OCI-LY1 (cell line): Measurements from ENCODE around the gene HTT.

ENCODE experiments used
- H2AFZ ChIP-seq: fragments of 200-600 bp; sonication (generic), shearing (Covaris generic); 2 replicates; pipeline ENCODE4 v1.6.0; 2014; ENCODE audit warnings: antibody characterized with exemption, mild to moderate bottlenecking, low read length
- H3F3A ChIP-seq: fragments of 200-600 bp; sonication (generic), shearing (Covaris generic); 2 replicates; pipeline ENCODE4 v1.6.0; 2014; ENCODE audit warnings: mild to moderate bottlenecking, antibody characterized with exemption, low read length, moderate library complexity; ENCODE audit not compliant: insufficient read depth
- H3K27ac ChIP-seq: fragments of 200-600 bp; sonication (generic); 2 replicates; pipeline ENCODE4 v1.5.1; 2014; ENCODE audit warnings: low read length, mixed run types, mild to moderate bottlenecking, low read depth; ENCODE audit not compliant: poor library complexity, severe bottlenecking
- H3K27me3 ChIP-seq: fragments of 200-600 bp; sonication (generic); 2 replicates; pipeline ENCODE4 v1.6.0; 2014; ENCODE audit warnings: antibody characterized with exemption, mild to moderate bottlenecking, low read length, moderate library complexity; ENCODE audit not compliant: insufficient read depth
- H3K36me3 ChIP-seq: fragments of 200-600 bp; sonication (generic); 2 replicates; pipeline ENCODE4 v1.6.1; 2014; ENCODE audit warnings: mild to moderate bottlenecking, antibody characterized with exemption, low read length, moderate library complexity, mixed read lengths; ENCODE audit not compliant: insufficient read depth
- H3K4me1 ChIP-seq: fragments of 200-600 bp; sonication (generic); 2 replicates; pipeline ENCODE4 v1.5.1; 2014; ENCODE audit warnings: mild to moderate bottlenecking, low read length, moderate library complexity; ENCODE audit not compliant: insufficient read depth, severe bottlenecking
- H3K4me2 ChIP-seq: fragments of 200-600 bp; sonication (generic), shearing (Covaris generic); 2 replicates; pipeline ENCODE4 v1.6.1; 2014; ENCODE audit warnings: low read length
- H3K4me3 ChIP-seq: fragments of 200-600 bp; sonication (generic); 2 replicates; pipeline ENCODE4 v1.5.1; 2014; ENCODE audit warnings: low read length, low read depth, mild to moderate bottlenecking, mixed read lengths; ENCODE audit not compliant: poor library complexity, severe bottlenecking
- H3K79me2 ChIP-seq: fragments of 200-600 bp; shearing (Covaris generic); 2 replicates; pipeline ENCODE4 v1.6.1; 2016; ENCODE audit warnings: mixed run types, low read length, mixed read lengths; ENCODE audit not compliant: insufficient read depth
- H3K9ac ChIP-seq: fragments of 200-600 bp; sonication (generic), shearing (Covaris generic); 2 replicates; pipeline ENCODE4 v1.6.1; 2014; ENCODE audit warnings: mild to moderate bottlenecking, low read length, mixed read lengths
- H3K9me2 ChIP-seq: fragments of 200-600 bp; sonication (generic), shearing (Covaris generic); 2 replicates; pipeline ENCODE4 v1.6.1; 2014; ENCODE audit warnings: low read depth, mild to moderate bottlenecking, low read length, mixed read lengths
- H3K9me3 ChIP-seq: fragments of 200-600 bp; shearing (Covaris generic); 2 replicates; pipeline ENCODE4 v1.6.1; 2014; ENCODE audit warnings: low read length, mixed read lengths
- H4K20me1 ChIP-seq: fragments of 200-600 bp; sonication (generic), shearing (Covaris generic); 2 replicates; pipeline ENCODE4 v1.6.0; 2016; ENCODE audit warnings: mild to moderate bottlenecking, low read length; ENCODE audit not compliant: insufficient read depth
- CTCF ChIP-seq: fragments of 200-600 bp; sonication (generic), shearing (Covaris generic); IDR thresholded peaks from 2 replicates; pipeline ENCODE4 v1.5.1; 2017; ENCODE audit warnings: mild to moderate bottlenecking, antibody characterized with exemption, low read length, moderate library complexity, mixed read lengths
- EZH2 ChIP-seq: fragments of 200-600 bp; sonication (generic), shearing (Covaris generic); IDR thresholded peaks from 2 replicates; pipeline ENCODE4 v1.8.0; 2017; ENCODE audit warnings: borderline replicate concordance, mixed run types, mild to moderate bottlenecking, antibody characterized with exemption, low read length, moderate library complexity, mixed read lengths

The HTT gene

GRCh38 chr4:3226944-3227343, 152.5 kb downstream of the HTT start:
- no peaks in the 10 kb centered on the region for H3K9me2 ChIP-seq
- no peak overlapping the region for H3K27ac ChIP-seq
- no peak overlapping the region for H3K4me2 ChIP-seq
- no peaks in the 10 kb centered on the region for H3K9me3 ChIP-seq
- H3K9ac ChIP-seq: no peak overlapping the region
- no peaks in the 10 kb centered on the region for H3K27me3 ChIP-seq
- H4K20me1 ChIP-seq: no peaks in the 10 kb centered on the region
- H3K36me3 ChIP-seq: peaks cover 32% of the 10 kb centered on the region
- TF ChIP-seq EZH2 (no peak), CTCF (no peak)
- H3F3A ChIP-seq: no peaks in the 10 kb centered on the region
- H3K4me1 ChIP-seq: no peaks in the 10 kb centered on the region
- no peak overlapping the region for H2AFZ ChIP-seq
- no peaks in the 10 kb centered on the region for H3K79me2 ChIP-seq
- H3K4me3 ChIP-seq: no peak overlapping the region

- Histone ChIP-seq H3K27me3 (no peaks in the 10 kb centered on the region), H3K27ac (no peak overlapping the region), H3K79me2 (no peaks in the 10 kb centered on the region), H3K9me3 (no peaks in the 10 kb centered on the region), H2AFZ (no peak overlapping the region), H3K4me2 (no peak overlapping the region), H3K4me3 (no peak overlapping the region), H3F3A (no peaks in the 10 kb centered on the region), H3K36me3 (peaks cover 32% of the 10 kb centered on the region), H3K4me1 (no peaks in the 10 kb centered on the region), H3K9me2 (no peaks in the 10 kb centered on the region), H3K9ac (no peak overlapping the region), H4K20me1 (no peaks in the 10 kb centered on the region)
- no peak for TF ChIP-seq EZH2
- TF ChIP-seq CTCF: no peak
These were observed 153.6 kb downstream of the HTT start for GRCh38 chr4:3227878-3228675.

GRCh38 chr4:3228881-3229280, 154.4 kb downstream of the HTT start:
- peaks cover 28% of the 10 kb centered on the region for H3K36me3 ChIP-seq

More at GRCh38 chr4:3228881-3229280, 154.4 kb downstream of the HTT start:
- H3K4me1 ChIP-seq: no peaks in the 10 kb centered on the region
- no peaks in the 10 kb centered on the region for H4K20me1 ChIP-seq
- TF ChIP-seq EZH2 (no peak), CTCF (no peak)
- no peaks in the 10 kb centered on the region for H3K79me2 ChIP-seq
- no peak overlapping the region for H2AFZ ChIP-seq
- H3K4me2 ChIP-seq: no peak overlapping the region
- H3K4me3 ChIP-seq: no peak overlapping the region
- H3K9me2 ChIP-seq: no peaks in the 10 kb centered on the region
- no peak overlapping the region for H3K27ac ChIP-seq
- H3K9ac ChIP-seq: no peak overlapping the region
- no peaks in the 10 kb centered on the region for H3F3A ChIP-seq
- no peaks in the 10 kb centered on the region for H3K27me3 ChIP-seq
- H3K9me3 ChIP-seq: no peaks in the 10 kb centered on the region
